ENCODE results near the gene CNPPD1.

- no peak for TF ChIP-seq POLR2A (IDR thresholded peaks at IDR 0.05)
- TF ChIP-seq, protein P1, sequence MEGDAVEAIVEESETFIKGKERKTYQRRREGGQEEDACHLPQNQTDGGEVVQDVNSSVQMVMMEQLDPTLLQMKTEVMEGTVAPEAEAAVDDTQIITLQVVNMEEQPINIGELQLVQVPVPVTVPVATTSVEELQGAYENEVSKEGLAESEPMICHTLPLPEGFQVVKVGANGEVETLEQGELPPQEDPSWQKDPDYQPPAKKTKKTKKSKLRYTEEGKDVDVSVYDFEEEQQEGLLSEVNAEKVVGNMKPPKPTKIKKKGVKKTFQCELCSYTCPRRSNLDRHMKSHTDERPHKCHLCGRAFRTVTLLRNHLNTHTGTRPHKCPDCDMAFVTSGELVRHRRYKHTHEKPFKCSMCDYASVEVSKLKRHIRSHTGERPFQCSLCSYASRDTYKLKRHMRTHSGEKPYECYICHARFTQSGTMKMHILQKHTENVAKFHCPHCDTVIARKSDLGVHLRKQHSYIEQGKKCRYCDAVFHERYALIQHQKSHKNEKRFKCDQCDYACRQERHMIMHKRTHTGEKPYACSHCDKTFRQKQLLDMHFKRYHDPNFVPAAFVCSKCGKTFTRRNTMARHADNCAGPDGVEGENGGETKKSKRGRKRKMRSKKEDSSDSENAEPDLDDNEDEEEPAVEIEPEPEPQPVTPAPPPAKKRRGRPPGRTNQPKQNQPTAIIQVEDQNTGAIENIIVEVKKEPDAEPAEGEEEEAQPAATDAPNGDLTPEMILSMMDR (IDR thresholded peaks at IDR 0.05): no peak
These were observed 16.9 kb downstream of the CNPPD1 start for GRCh38 chr2:219159771-219160185.

All from heart left ventricle (tissue), 13 donors.